Cerebellar nuclear complex (tissue), 1 donor: ENCODE measurements around the gene ACTR5.

Experiments used
- DNase-seq, 2 experiments: peaks; one replicate each; lab custom pipeline; 2025; lab: John Stamatoyannopoulos, UW

ACTR5 gene

GRCh38 chr20:38748097-38748860, at the start of gene ACTR5:
ACTR5 (plus strand) TSS chr20:38748460; CDS start chr20:38748479, 19 bp downstream.
- peak; percentile 25 to 73 for DNase-seq

DNA sequence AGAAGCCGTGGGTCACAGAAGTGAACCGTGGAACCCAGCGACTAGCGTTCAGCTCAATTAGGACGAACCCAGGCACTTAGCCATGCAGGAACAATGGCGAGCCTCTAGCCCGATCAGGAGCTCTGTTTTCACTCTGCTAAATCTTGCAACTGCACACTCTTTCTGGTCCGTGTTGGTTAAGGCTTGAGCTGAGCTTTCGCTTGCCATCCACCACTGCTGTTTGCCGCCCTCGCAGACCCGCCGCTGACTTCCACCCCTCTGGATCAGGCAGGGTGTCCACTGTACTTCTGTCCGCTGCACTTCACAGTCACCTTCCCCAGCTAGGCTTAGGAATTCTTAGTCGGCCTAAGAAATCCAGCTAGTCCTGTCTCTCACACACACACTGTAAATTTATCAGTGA, 49.7 kb upstream of the ACTR5 start:
- no peak for DNase-seq

- no peak for DNase-seq
These were observed 48.1 kb upstream of the ACTR5 start for GRCh38 chr20:38700141-38700540.

DNA sequence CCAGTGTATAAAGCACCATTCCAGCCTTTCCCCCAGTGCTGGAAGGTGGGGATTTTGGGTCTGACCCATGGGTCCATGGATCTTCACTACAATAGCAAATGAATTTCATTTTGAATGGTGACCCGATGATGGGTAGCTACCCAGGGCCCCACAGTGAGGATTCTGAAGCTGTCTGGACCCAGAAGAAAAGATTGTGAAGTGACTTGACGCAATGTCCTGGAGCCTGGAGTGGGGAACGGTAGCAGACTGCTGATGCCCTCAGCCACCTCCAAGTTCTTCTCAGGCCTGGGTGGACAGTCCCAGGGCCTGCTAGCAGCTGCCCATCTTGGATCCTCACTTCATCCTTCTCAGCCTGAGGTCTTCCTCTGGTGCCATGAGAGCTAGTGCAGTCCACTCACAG, 47.3 kb upstream of the ACTR5 start:
- DNase-seq, result no peak

DNA sequence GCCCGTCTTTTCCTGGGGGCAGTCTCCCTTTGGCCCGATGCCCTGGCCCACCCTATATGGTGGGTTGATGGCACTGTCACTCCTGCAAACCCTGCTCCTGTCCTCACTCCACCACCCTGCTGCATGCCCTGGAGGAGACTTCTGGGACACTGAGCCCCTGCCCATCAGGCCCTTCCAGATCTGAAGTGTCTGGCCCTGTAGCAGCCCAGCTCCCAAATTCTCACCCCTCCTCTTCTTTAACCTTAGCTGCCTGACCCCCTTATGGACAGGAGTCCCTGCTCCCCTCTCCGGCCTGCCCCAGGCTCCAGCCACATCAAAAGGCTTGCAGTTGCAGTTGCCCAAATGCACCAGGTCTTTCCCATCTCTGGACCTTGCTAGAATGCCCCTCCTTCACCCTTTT, 44.7 kb upstream of the ACTR5 start:
- DNase-seq, result no peak

- DNase-seq, result no peak
These were observed 44.1 kb upstream of the ACTR5 start for GRCh38 chr20:38704136-38704535.

- DNase-seq, result no peak
These were observed 41.8 kb upstream of the ACTR5 start for GRCh38 chr20:38706509-38706908.

GRCh38 chr20:38714308-38714707, 34.0 kb upstream of the ACTR5 start:
- no peak for DNase-seq

DNA sequence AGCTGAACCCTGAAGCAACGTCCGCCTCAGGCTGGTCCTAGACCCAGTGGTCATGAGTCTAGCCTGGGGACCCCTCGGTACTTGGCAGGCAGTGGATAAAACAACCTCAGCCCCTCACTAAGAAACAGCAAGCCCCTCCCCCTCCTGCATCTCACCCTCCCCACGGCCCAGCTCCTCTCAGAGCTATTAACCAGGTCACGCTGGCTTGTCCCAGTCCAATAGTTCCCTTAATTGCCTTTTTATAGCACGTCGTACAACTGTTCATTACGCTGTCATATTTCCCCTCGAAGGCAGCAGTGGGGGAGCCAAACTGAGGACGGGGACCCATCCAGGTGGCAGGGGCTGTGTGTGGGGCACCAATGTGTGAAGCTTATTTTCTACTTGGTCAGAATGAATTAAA, 32.6 kb upstream of the ACTR5 start:
- no peak for DNase-seq

GRCh38 chr20:38722683-38723016, 25.6 kb upstream of the ACTR5 start:
- DNase-seq, result no peak

GRCh38 chr20:38723017-38723847, 25.0 kb upstream of the ACTR5 start:
- no peak for DNase-seq

GRCh38 chr20:38723848-38724625, 24.2 kb upstream of the ACTR5 start, which contains the start of gene SLC32A1:
SLC32A1 (plus strand) TSS chr20:38724486; CDS start chr20:38724725, 239 bp downstream.
- DNase-seq, result no peak

- no peak for DNase-seq
These were observed 23.6 kb upstream of the ACTR5 start for GRCh38 chr20:38724626-38725147.

DNA sequence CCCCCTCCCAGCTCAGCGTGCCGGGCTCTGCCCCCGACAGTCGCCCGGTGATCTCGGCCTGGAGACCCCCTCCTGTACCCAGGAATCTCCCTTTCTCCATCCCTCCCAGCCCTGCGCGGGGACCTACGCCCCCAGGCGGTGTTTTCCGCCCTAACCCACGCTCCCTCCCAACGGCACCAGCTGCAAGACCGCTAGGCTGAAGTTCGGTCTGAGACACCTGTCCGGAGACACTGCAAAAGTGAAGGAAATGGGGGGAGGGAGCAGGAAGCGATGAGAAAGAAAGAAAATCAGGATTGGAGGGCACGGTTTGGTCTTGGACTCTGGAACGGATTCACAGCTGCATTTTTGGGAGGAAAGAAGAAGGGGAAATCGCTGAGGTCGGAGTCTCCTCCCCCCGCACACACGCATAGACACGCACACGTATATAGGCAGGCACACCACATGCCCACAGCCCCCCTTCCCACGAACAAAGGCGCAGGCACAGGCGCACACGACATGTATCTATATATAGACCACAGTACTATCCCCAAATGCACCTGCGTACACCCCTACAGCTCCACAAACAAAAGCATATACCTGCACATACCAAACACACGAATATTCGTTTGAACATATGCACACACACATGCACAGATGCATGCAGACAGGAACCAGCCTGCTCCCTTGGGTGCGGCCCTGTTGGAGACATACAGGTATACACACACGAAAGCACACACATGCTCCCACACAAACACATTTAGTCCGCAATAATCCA, 22.9 kb upstream of the ACTR5 start:
- no peak for DNase-seq

DNA sequence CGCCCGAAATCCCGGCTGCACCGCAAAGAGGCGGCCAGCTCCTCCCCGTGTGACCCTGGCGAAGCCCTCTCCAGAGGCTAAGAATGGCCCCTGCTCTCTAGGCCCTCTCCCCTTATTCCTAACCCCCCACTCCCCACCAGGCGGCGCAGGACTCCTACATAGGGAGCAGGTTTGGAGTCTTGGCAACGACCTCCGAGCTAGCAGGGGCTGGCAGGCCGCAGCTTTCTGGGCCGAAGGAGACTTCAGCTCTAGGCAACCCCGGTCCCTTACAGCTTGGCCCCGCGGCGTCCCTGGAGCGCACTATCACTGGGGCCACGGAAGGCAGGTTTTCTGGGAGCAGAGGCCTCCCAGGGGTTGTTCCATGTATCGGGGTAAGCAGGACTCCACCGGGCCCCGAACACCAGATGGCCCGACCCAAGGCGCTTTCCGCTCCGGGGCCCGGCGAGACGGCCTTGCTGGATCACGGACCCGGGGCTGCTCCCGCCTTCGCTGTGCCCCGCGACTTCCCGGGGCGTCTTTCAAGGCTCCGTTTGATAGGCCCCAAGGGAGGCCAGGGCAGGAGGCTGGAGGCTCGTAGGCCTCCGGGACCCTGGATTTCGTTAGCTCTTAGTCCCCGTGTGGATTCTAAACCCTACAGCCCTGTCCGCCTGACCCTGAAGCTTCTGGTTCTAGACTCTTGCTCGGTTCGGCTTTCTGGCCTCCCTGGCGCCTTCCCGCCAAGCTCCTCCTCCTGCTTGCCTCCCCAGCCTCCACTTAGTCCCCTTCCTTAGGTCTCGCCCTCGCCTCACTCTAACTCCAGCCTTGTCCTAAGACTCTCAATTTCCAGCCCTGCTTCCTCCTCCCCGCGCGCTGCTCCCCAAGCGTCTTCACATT, 22.1 kb upstream of the ACTR5 start:
- no peak for DNase-seq

- no peak for DNase-seq
These were observed 21.3 kb upstream of the ACTR5 start for GRCh38 chr20:38726804-38727606.

DNA sequence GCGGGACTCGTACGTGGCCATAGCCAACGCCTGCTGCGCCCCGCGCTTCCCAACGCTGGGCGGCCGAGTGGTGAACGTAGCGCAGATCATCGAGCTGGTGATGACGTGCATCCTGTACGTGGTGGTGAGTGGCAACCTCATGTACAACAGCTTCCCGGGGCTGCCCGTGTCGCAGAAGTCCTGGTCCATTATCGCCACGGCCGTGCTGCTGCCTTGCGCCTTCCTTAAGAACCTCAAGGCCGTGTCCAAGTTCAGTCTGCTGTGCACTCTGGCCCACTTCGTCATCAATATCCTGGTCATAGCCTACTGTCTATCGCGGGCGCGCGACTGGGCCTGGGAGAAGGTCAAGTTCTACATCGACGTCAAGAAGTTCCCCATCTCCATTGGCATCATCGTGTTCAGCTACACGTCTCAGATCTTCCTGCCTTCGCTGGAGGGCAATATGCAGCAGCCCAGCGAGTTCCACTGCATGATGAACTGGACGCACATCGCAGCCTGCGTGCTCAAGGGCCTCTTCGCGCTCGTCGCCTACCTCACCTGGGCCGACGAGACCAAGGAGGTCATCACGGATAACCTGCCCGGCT, 20.6 kb upstream of the ACTR5 start:
- DNase-seq, result no peak

DNA sequence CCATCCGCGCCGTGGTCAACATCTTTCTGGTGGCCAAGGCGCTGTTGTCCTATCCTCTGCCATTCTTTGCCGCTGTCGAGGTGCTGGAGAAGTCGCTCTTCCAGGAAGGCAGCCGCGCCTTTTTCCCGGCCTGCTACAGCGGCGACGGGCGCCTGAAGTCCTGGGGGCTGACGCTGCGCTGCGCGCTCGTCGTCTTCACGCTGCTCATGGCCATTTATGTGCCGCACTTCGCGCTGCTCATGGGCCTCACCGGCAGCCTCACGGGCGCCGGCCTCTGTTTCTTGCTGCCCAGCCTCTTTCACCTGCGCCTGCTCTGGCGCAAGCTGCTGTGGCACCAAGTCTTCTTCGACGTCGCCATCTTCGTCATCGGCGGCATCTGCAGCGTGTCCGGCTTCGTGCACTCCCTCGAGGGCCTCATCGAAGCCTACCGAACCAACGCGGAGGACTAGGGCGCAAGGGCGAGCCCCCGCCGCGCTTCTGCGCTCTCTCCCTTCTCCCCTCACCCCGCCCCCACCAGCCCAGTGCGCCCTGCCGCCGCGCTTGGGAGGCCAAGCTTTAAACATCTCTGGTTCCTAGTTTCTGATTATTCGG, 20.0 kb upstream of the ACTR5 start:
- DNase-seq, result no peak
